Stimulated activated CD4-positive, alpha-beta T cell treated with anti-CD3 and anti-CD28 coated beads, Interleukin-4, amount 100 ng/mL, for 24 hours (primary cell): ENCODE measurements around the gene KLHL36.
A peak's percentile ranks its signal among the peaks of the same experiment; 100 is the strongest.

Experiments
- DNase-seq: peaks from one replicate; pipeline ENCODE4 v3.0.0-alpha.2; 2020

The KLHL36 gene

GRCh38 chr16:84699712-84700445 lies 51.6 kb downstream of the KLHL36 start, which contains the start of gene USP10:
Gene USP10 (plus strand): TSS chr16:84700000. CDS start chr16:84700091, 91 bp downstream.
- DNase-seq, result peak; percentile 82

- peak; percentile 50 for DNase-seq
Observed at GRCh38 chr16:84700446-84701300, 52.4 kb downstream of the KLHL36 start.

GRCh38 chr16:84703681-84704080 lies 55.4 kb downstream of the KLHL36 start:
- DNase-seq, result no peak

- no peak for DNase-seq
Observed at GRCh38 chr16:84704253-84704652, 55.9 kb downstream of the KLHL36 start.

GRCh38 chr16:84706856-84707255 lies 58.5 kb downstream of the KLHL36 start:
- DNase-seq, result no peak

- no peak for DNase-seq
Observed at GRCh38 chr16:84709609-84710008, 61.3 kb downstream of the KLHL36 start.

GRCh38 chr16:84710686-84711085 lies 62.4 kb downstream of the KLHL36 start:
- no peak for DNase-seq
